ENCODE results near the gene SH3PXD2B.
A peak's percentile ranks its signal among the peaks of the same experiment; 100 is the strongest.

Gene SH3PXD2B

GRCh38 chr5:172452398-172453205 is 1.7 kb downstream of the SH3PXD2B start:
- DNase-seq: no peak

- peak; percentile 27 for DNase-seq
Measured at GRCh38 chr5:172451771-172452197, 2.5 kb downstream of the SH3PXD2B start.

GRCh38 chr5:172450861-172451695 is 3.2 kb downstream of the SH3PXD2B start:
- peak; percentile 65 for DNase-seq

GRCh38 chr5:172450453-172450852 is 3.9 kb downstream of the SH3PXD2B start:
- DNase-seq: no peak

GRCh38 chr5:172448999-172449398 is 5.3 kb downstream of the SH3PXD2B start:
- no peak for DNase-seq

- no peak for DNase-seq
Measured at GRCh38 chr5:172447646-172448365, 6.5 kb downstream of the SH3PXD2B start.

GRCh38 chr5:172446336-172447051 is 7.8 kb downstream of the SH3PXD2B start:
- no peak for DNase-seq

- no peak for DNase-seq
Measured at GRCh38 chr5:172445866-172446265, 8.5 kb downstream of the SH3PXD2B start.

- no peak for DNase-seq
Measured at GRCh38 chr5:172444626-172445365, 9.5 kb downstream of the SH3PXD2B start.

GRCh38 chr5:172444110-172444510 is 10.2 kb downstream of the SH3PXD2B start:
- DNase-seq: no peak

- DNase-seq: peak; percentile 39
Measured at GRCh38 chr5:172443441-172444109, 10.8 kb downstream of the SH3PXD2B start.

- DNase-seq: no peak
Measured at GRCh38 chr5:172442592-172442991, 11.7 kb downstream of the SH3PXD2B start.

GRCh38 chr5:172441262-172441751 is 13.0 kb downstream of the SH3PXD2B start:
- no peak for DNase-seq

- DNase-seq: no peak
Measured at GRCh38 chr5:172440486-172440885, 13.8 kb downstream of the SH3PXD2B start.

- DNase-seq: no peak
Measured at GRCh38 chr5:172439785-172440477, 14.4 kb downstream of the SH3PXD2B start.

- no peak for DNase-seq
Measured at GRCh38 chr5:172438319-172438668, 16.0 kb downstream of the SH3PXD2B start.

GRCh38 chr5:172437445-172438318 is 16.6 kb downstream of the SH3PXD2B start:
- DNase-seq: peak; percentile 88

- no peak for DNase-seq
Measured at GRCh38 chr5:172436879-172437369, 17.4 kb downstream of the SH3PXD2B start.
